IMR-90 (cell line): ENCODE data around the gene MPZ. TPM values are rescaled to one million over a fixed set of nuclear protein-coding genes. Genes with fewer than 3 reads are reported as not detected.

Experiments
- ATAC-seq: fragments of 200-7000 bp; cut with Tn5 transposase; 2 replicates; pipeline ENCODE4 v1.9.1; 2020; ENCODE audit warnings: low read depth, mild to moderate bottlenecking, moderate library complexity
- BruUV-seq: library from RNA; stranded (reverse); fragments of 400-500 nt; replicated peaks from 2 replicates; lab custom pipeline; 2021; lab: Mats Ljungman, UMichigan
- CTCF ChIA-PET: fragments of 300-600 bp; formaldehyde crosslinking; extraction: SDS; loops from one replicate; lab custom pipeline; 2021; ENCODE audit warnings: antibody characterized with exemption; lab: Yijun Ruan, JAX
- POLR2A ChIA-PET: fragments of 300-600 bp; sonication (Branson Sonifier 250); formaldehyde crosslinking; loops from one replicate; lab custom pipeline; 2022; ENCODE audit warnings: antibody characterized with exemption; ENCODE audit not compliant: unreplicated experiment; lab: Charles Lee
- DNase-seq: peaks from one replicate; pipeline ENCODE4 v3.0.0; 2013
- H2AFZ ChIP-seq: replicated peaks from 2 replicates; pipeline ENCODE3; 2013; ENCODE audit warnings: low read length, mild to moderate bottlenecking; ENCODE audit not compliant: poor library complexity
- H2AK5ac ChIP-seq: 2 replicates; pipeline ENCODE4 v1.6.1; 2013; ENCODE audit warnings: low read depth, low read length, inconsistent platforms
- H2AK9ac ChIP-seq: replicated peaks from 2 replicates; pipeline ENCODE3; 2013; ENCODE audit warnings: mild to moderate bottlenecking, low read depth, low read length, moderate library complexity; ENCODE audit not compliant: poor library complexity
- H2BK120ac ChIP-seq: 2 replicates; pipeline ENCODE4 v1.6.1; 2013; ENCODE audit warnings: low read depth, low read length, inconsistent platforms
- H2BK15ac ChIP-seq: 3 replicates; pipeline ENCODE4 v1.6.1; 2013; ENCODE audit warnings: low read depth, low read length, inconsistent platforms
- H2BK20ac ChIP-seq: 2 replicates; pipeline ENCODE4 v1.6.1; 2013; ENCODE audit warnings: low read depth, mild to moderate bottlenecking, inconsistent platforms, low read length, moderate library complexity
- H2BK5ac ChIP-seq: 2 replicates; pipeline ENCODE4 v1.6.1; 2013; ENCODE audit warnings: mild to moderate bottlenecking, low read depth, low read length, inconsistent platforms; ENCODE audit not compliant: poor library complexity, severe bottlenecking
- H3K14ac ChIP-seq: replicated peaks from 2 replicates; pipeline ENCODE4 v1.6.1; 2013; ENCODE audit warnings: low read depth, low read length, inconsistent platforms
- H3K18ac ChIP-seq: 2 replicates; pipeline ENCODE4 v1.6.1; 2013; ENCODE audit warnings: low read depth, low read length, control low read depth
- H3K23ac ChIP-seq: 2 replicates; pipeline ENCODE4 v1.6.1; 2013; ENCODE audit warnings: low read depth, low read length, inconsistent platforms
- H3K27ac ChIP-seq: 2 replicates; pipeline ENCODE4 v1.5.1; 2013; ENCODE audit warnings: mild to moderate bottlenecking, control low read depth, low read length; ENCODE audit not compliant: insufficient read depth
- H3K27me3 ChIP-seq: 2 replicates; pipeline ENCODE4 v1.6.1; 2013; ENCODE audit warnings: low read length; ENCODE audit not compliant: control insufficient read depth, insufficient read depth
- H3K36me3 ChIP-seq: 2 replicates; pipeline ENCODE4 v1.6.1; 2013; ENCODE audit warnings: low read length, mixed read lengths; ENCODE audit not compliant: control insufficient read depth, insufficient read depth
- H3K4ac ChIP-seq: 2 replicates; pipeline ENCODE4 v1.6.1; 2013; ENCODE audit warnings: low read depth, low read length, inconsistent platforms
- H3K4me1 ChIP-seq: 2 replicates; pipeline ENCODE4 v1.6.1; 2013; ENCODE audit warnings: low read length, mixed read lengths; ENCODE audit not compliant: control insufficient read depth, insufficient read depth
- H3K4me2 ChIP-seq: 2 replicates; pipeline ENCODE4 v1.6.1; 2013; ENCODE audit warnings: low read depth, mild to moderate bottlenecking, control low read depth, low read length, moderate library complexity
- H3K4me3 ChIP-seq: 2 replicates; pipeline ENCODE4 v1.5.1; 2013; ENCODE audit warnings: low read depth, mild to moderate bottlenecking, control low read depth, low read length, moderate library complexity; ENCODE audit not compliant: insufficient read depth
- H3K56ac ChIP-seq: 2 replicates; pipeline ENCODE4 v1.6.1; 2013; ENCODE audit warnings: low read length, inconsistent platforms; ENCODE audit not compliant: insufficient read depth; ENCODE audit errors: extremely low read depth
- H3K79me1 ChIP-seq, 2 experiments: 2 replicates each; pipeline ENCODE4 v1.6.1; 2013; ENCODE audit warnings: low read length in 2 of 2, inconsistent platforms in 1 of 2, low read depth in 1 of 2
- H3K9ac ChIP-seq: 2 replicates; pipeline ENCODE4 v1.6.1; 2013; ENCODE audit warnings: low read depth, low read length, control low read depth
- H3K9me1 ChIP-seq: 2 replicates; pipeline ENCODE4 v1.6.1; 2013; ENCODE audit warnings: low read length, inconsistent platforms; ENCODE audit not compliant: insufficient read depth
- H3K9me3 ChIP-seq: 2 replicates; pipeline ENCODE4 v1.6.1; 2013; ENCODE audit warnings: low read length; ENCODE audit not compliant: control insufficient read depth, insufficient read depth
- H4K20me1 ChIP-seq: 2 replicates; pipeline ENCODE4 v1.6.1; 2013; ENCODE audit warnings: low read length, inconsistent platforms; ENCODE audit not compliant: insufficient read depth
- H4K5ac ChIP-seq: 2 replicates; pipeline ENCODE4 v1.6.1; 2013; ENCODE audit warnings: mild to moderate bottlenecking, low read depth, low read length, control low read depth
- H4K8ac ChIP-seq, 2 experiments: 2 replicates each; pipeline ENCODE4 v1.6.1; 2013; ENCODE audit warnings: low read depth in 2 of 2, low read length in 2 of 2, control low read depth in 1 of 2, inconsistent platforms in 1 of 2
- H4K91ac ChIP-seq: 2 replicates; pipeline ENCODE4 v1.6.1; 2013; ENCODE audit warnings: low read depth, low read length, inconsistent platforms; ENCODE audit not compliant: insufficient read depth
- BHLHE40 ChIP-seq: fragments of 150-350 bp; IDR thresholded peaks from 2 replicates; pipeline ENCODE4 v1.6.1; 2016; ENCODE audit warnings: mild to moderate bottlenecking, low read depth, low read length
- CEBPB ChIP-seq: IDR thresholded peaks from 2 replicates; pipeline ENCODE4 v1.6.1; 2012; ENCODE audit warnings: low read depth, low read length, improper control_type of control experiment
- FOS ChIP-seq: fragments of 150-350 bp; IDR thresholded peaks from 2 replicates; pipeline ENCODE4 v1.6.1; 2016; ENCODE audit warnings: low read depth, low read length
- MAZ ChIP-seq: IDR thresholded peaks from 2 replicates; pipeline ENCODE4 v1.6.1; 2012; ENCODE audit warnings: low read depth, mild to moderate bottlenecking, low read length, improper control_type of control experiment, moderate library complexity, borderline replicate concordance
- MXI1 ChIP-seq: IDR thresholded peaks from 2 replicates; pipeline ENCODE4 v1.6.1; 2012; ENCODE audit warnings: low read depth, mild to moderate bottlenecking, low read length, moderate library complexity, borderline replicate concordance
- RAD21 ChIP-seq: IDR thresholded peaks from 2 replicates; pipeline ENCODE4 v1.6.1; 2012; ENCODE audit warnings: low read length, improper control_type of control experiment
- RCOR1 ChIP-seq: IDR thresholded peaks from 2 replicates; pipeline ENCODE4 v1.6.1; 2012; ENCODE audit warnings: mild to moderate bottlenecking, low read length, improper control_type of control experiment; ENCODE audit not compliant: insufficient replicate concordance
- RFX5 ChIP-seq: IDR thresholded peaks from 2 replicates; pipeline ENCODE4 v1.8.0; 2012; ENCODE audit warnings: low read depth, mild to moderate bottlenecking, low read length, moderate library complexity
- WGBS, 2 experiments: methylation state at CpG; one replicate each; pipeline versions ENCODE4 v1.1.5 to v1.1.7; 2013; ENCODE audit warnings: missing lambda C conversion rate in 2 of 2; ENCODE audit not compliant: insufficient read length in 1 of 2; ENCODE audit errors: extremely low coverage in 2 of 2; 5-methylcytosine and 5-hydroxymethylcytosine counted together
- dilution Hi-C: fragments of 300-500 bp; cut with HindIII; formaldehyde crosslinking; loops from one replicate; pipeline ENCODE4 v1.14.3; 2018; ENCODE audit warnings: low sequenced_read_pairs; ENCODE audit not compliant: unreplicated experiment
- in situ Hi-C: fragments of 300-500 bp; cut with MboI; formaldehyde crosslinking; loops from 3 replicates; pipeline ENCODE4 v1.14.3; 2019; ENCODE audit warnings: low sequenced_read_pairs, inconsistent platforms, mixed read lengths
- intact Hi-C: fragments of 100-400 bp; cut with micrococcal nuclease; formaldehyde crosslinking; loops from 2 replicates; pipeline ENCODE4 v1.10.0; 2022
- polyA plus RNA-seq, 3 experiments: library from polyadenylated mRNA; depleted of rRNA; stranded (reverse); fragments of >200 nt; gene quantifications; 2 replicates each; pipeline ENCODE4 v1.2.3, GENCODE V29; 2012; ENCODE audit warnings: low replicate concordance in 1 of 3
- total RNA-seq: library from RNA; depleted of rRNA; stranded (reverse); fragments of >200 nt; gene quantifications from 2 replicates; pipeline ENCODE4 v1.2.3, GENCODE V29; 2012

Gene MPZ
- total and polyA plus RNA-seq, 2 of the 4 experiments (the other 2 are of a cell fraction), result 0.18 to 0.96 TPM

DNA sequence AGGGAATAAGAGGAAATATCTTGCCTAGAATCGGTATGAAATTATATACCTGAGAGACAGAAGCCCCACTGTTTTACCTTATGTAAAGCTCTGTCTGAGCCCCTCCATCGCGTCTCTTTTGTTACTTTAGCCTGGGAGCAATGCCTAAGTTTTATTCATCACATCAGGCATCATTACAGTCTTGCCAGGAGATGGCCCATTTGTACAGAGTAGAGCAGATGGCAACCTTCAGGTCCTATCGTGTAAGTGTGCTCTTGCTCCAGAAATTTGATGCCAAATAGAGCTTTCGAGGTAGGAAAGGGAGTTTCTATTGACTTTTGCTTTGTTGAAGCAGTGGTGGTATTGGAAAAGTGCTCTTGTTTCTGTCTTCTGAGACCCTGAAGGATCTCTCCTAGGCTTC lies 33.1 kb upstream of the MPZ start:
- Histone ChIP-seq H3K4me1 (no peaks in the 10 kb centered on the region), H3K4me3 (no peak overlapping the region), H3K18ac (no peak overlapping the region), H3K56ac (no peak overlapping the region), H3K9me3 (no peaks in the 10 kb centered on the region), H3K79me1 (peaks cover 0 to 5% of the 10 kb centered on the region in 2 experiments; a peak in 2 of 4 replicates), H4K8ac (no peak overlapping the region), H4K91ac (no peak overlapping the region), H3K9me1 (no peaks in the 10 kb centered on the region), H3K27ac (no peak overlapping the region), H2BK20ac (no peak overlapping the region), H2BK5ac (no peak overlapping the region), H3K9ac (no peak overlapping the region), H2AK9ac (no peak overlapping the region), H4K5ac (no peak overlapping the region), H3K23ac (no peak overlapping the region), H2AK5ac (no peak overlapping the region), H3K36me3 (peaks cover 17% of the 10 kb centered on the region), H3K4ac (no peak overlapping the region), H2BK15ac (no peak overlapping the region), H2BK120ac (no peak overlapping the region), H3K4me2 (no peak overlapping the region), H3K27me3 (no peaks in the 10 kb centered on the region), H3K14ac (no peak overlapping the region), H2AFZ (no peak overlapping the region), H4K20me1 (no peaks in the 10 kb centered on the region)
- ChIA-PET CTCF (interaction anchor here (1.5 kb wide), 1 partner anchor 141 kb away, joined by 3 read pairs; the partner anchor contains the start of gene NDUFS2), POLR2A (no interaction called here)
- no TSS peak for BruUV-seq
- in situ Hi-C loops, result no loop called here
- WGBS, 2 experiments, result 80% methylated on average over 1 of the region's 5 CpGs; no CpG with 5 or more reads in 1 of the 2 experiments
- intact Hi-C loops, result no loop called here
- DNase-seq, result no peak
- no peak for ATAC-seq
- dilution Hi-C loops, result no loop called here
- no peak for TF ChIP-seq CEBPB
- TF ChIP-seq RFX5, result no peak
- no peak for TF ChIP-seq FOS
- no peak for TF ChIP-seq RCOR1
- no peak for TF ChIP-seq BHLHE40
- TF ChIP-seq MAZ, result no peak
- TF ChIP-seq RAD21, result no peak
- no peak for TF ChIP-seq MXI1
